ENCODE measurements around the gene PTTG1.

PTTG1 gene

GRCh38 chr5:160475864-160476438 lies 54.3 kb downstream of the PTTG1 start:
- DNase-seq: no peak

- DNase-seq: no peak
These were observed 55.8 kb downstream of the PTTG1 start for GRCh38 chr5:160477266-160477970.

- DNase-seq: no peak
These were observed 56.5 kb downstream of the PTTG1 start for GRCh38 chr5:160478163-160478562.
